Measurements from ENCODE around the gene SPACA4.

SPACA4 gene

DNA sequence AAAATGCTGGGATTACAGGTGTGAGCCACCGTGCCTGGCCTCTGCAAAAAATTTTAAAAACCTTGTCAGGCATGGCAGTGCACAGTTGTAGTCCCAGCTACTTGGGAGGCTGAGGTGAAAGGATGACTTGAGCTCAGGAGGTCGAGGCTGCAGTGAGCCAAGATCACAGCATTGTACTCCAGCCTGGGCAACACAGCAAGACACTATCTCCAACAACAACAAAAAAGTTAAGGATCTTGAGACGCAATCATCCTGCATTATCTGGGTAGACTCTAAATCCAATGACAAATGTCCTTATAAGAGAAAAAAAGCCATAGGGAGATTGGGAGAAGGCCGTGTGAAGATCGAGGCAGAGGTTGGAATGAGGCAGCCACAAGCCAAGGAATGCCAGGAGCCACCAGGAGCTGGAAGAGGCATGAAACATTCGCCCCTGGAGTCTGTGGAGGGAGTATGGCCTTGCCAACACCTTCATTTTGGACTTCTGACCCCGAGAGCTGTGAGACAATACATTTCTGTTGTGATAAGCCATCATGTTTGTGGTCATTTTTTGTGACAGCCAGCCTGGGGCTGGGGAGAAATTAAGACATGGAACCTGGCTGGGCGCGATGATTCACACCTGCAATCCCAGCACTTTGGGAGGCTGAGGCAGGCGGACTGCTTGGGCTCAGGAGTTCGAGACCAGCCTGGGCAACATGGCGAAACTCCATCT is 44.6 kb downstream of the SPACA4 start:
- H3K27me3 Mint-ChIP-seq: peaks cover 5% of the 10 kb centered on the region
- peaks cover 56% of the 10 kb centered on the region for H3K4me1 Mint-ChIP-seq (ENCODE audit: low read depth)
- no peaks in the 10 kb centered on the region for H3K36me3 Mint-ChIP-seq (ENCODE audit: low read depth)
- intact Hi-C loops (cut with micrococcal nuclease): no loop called here
- H3K27ac Mint-ChIP-seq: peak overlapping the region; percentile 25
- no peak overlapping the region for H3K4me3 Mint-ChIP-seq
- no peaks in the 10 kb centered on the region for H3K9me3 Mint-ChIP-seq

DNA sequence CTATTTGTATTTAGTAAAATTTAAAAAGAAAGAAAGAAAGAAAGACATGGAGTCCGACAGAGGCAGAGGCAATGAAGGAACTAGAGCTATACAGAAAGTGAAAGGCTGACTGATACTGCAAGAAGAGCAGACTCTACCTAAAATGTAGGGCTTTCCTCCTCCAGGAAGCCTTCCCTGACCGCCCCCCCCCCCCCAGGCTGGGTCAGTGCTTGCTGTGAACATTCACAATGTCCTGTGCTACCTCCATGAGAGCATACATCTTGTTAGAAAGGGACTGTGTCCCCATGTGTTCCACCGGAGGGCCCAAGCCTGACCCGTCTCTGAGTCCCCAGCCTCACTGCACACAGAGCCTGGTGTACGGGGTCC is 45.1 kb downstream of the SPACA4 start:
- peaks cover 53% of the 10 kb centered on the region for H3K4me1 Mint-ChIP-seq (ENCODE audit: low read depth)
- no peaks in the 10 kb centered on the region for H3K36me3 Mint-ChIP-seq (ENCODE audit: low read depth)
- no peak overlapping the region for H3K27ac Mint-ChIP-seq
- intact Hi-C loops (cut with micrococcal nuclease): no loop called here
- H3K27me3 Mint-ChIP-seq: peaks cover 7% of the 10 kb centered on the region
- H3K4me3 Mint-ChIP-seq: no peak overlapping the region
- no peaks in the 10 kb centered on the region for H3K9me3 Mint-ChIP-seq

DNA sequence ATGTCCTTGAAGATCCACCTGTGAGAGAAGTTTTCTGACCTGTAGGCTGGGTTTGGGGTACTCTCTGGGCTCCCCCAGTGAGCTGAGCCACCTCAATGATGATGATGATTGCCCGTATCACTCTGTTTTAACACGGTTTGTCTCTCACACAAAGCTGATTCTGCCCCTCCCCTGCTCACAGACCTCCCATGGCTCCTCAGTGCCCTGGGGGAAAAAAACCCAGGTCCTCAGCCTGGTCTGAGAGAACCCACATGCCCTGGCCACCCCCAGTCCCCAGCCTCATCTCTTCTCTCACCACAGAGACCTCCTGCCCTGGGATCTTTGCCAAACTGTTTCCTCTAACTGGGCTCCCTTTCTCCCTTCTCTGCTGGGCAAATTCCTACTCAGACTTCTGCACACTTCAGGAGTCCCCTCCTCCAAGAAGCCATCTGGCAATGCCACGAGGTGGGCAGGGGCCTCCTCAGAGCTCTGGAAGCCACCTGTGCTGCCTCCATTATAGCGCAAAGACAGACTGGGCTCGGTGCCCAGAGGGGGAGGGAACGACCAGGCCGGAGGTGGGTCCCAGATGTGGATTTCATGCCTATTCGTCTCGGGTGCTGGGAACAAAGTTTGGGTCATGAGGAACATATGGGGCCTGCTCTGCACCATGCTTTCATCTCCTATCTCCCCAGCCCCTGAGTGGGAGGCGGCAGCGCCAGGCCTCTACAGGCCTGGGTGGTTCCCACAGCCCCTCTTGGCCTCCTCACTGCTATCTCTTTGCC is 47.9 kb downstream of the SPACA4 start:
- peaks cover 35% of the 10 kb centered on the region for H3K4me1 Mint-ChIP-seq (ENCODE audit: low read depth)
- peak overlapping the region; percentile 21 for H3K27ac Mint-ChIP-seq

DNA sequence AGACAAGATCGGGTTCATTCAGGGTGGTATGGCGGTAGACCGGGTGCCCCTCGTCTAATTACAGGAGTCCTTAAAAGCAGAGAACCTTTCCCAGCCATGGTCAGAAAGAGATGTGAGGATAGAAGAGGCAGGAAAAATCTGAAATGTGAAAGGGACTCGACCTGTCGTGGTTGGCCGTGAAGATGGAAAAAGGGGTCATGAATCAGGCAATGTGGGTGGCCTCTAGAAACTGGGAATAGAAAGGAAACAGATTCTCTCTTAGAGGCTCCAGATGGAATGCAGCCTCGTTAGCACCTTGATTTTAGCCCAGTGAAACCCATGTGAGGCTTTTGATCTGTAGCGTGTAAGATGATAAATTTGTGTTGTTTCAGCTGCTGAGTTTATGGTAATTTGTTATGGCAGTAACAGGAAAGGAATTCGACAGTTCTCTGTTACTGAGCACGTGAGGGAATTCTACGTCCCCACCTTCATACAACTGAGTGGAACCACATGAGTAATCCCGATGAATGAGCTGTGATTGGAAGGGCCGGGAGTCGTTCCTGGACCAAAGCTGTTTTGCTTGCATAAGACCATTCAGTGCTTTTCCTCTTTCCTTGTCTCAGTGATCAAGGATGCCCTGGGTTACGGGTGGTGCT is 50.4 kb downstream of the SPACA4 start:
- H3K9me3 Mint-ChIP-seq: no peaks in the 10 kb centered on the region
- H3K27ac Mint-ChIP-seq: peak overlapping the region; percentile 66
- H3K4me1 Mint-ChIP-seq (ENCODE audit: low read depth): peaks cover 28% of the 10 kb centered on the region
- intact Hi-C loops (cut with micrococcal nuclease): no loop called here
- H3K36me3 Mint-ChIP-seq (ENCODE audit: low read depth): no peaks in the 10 kb centered on the region
- peaks cover 18% of the 10 kb centered on the region for H3K27me3 Mint-ChIP-seq
- H3K4me3 Mint-ChIP-seq: no peak overlapping the region

More for the DNA sequence above, 47.9 kb downstream of the SPACA4 start:
- H3K27me3 Mint-ChIP-seq: peaks cover 18% of the 10 kb centered on the region
- no peaks in the 10 kb centered on the region for H3K9me3 Mint-ChIP-seq
- H3K36me3 Mint-ChIP-seq (ENCODE audit: low read depth): no peaks in the 10 kb centered on the region
- no peak overlapping the region for H3K4me3 Mint-ChIP-seq
- intact Hi-C loops (cut with micrococcal nuclease): no loop called here
